Vagina (tissue), 2 donors: Measurements from ENCODE around the gene ZDHHC3.

Source experiments
- CTCF ChIP-seq, 3 experiments: fragments of 450-650 bp in 2 of 3; fragments of 200-600 bp in 1 of 3; sonication (generic) in 1 of 3; IDR thresholded peaks; one replicate each; pipeline ENCODE4 v1.5.1; 2017 to 2019; ENCODE audit warnings: antibody characterized with exemption in 3 of 3, mild to moderate bottlenecking in 2 of 3, moderate library complexity in 2 of 3
- POLR2A ChIP-seq, 2 donors: fragments of 450-650 bp; IDR thresholded peaks; one replicate each; pipeline ENCODE4 v1.6.1; 2017; ENCODE audit warnings: antibody characterized with exemption in 2 of 2, mild to moderate bottlenecking in 2 of 2, moderate library complexity in 2 of 2

DNA sequence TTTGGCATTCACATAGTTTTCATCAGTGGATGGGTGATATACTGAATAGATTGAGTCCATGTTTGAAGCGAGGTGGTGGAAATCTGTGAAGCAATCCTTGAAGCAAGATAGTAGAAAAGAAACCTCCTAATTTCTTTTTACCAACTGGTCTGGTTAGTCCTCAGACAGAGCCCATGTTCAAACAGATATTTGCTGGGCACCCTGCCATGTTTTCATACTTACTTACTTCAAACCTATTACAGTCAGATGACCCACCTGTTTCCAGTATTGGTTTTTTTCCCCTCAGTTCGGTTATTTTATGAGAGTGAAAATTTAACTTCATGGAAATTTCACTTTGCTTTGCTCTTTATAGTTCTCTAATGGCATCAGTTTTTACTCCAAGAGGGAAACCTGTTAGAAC is 23.8 kb upstream of the ZDHHC3 start:
- no peak for TF ChIP-seq CTCF (IDR thresholded peaks at IDR 0.05)
- no peak for TF ChIP-seq POLR2A (IDR thresholded peaks at IDR 0.05)
